GM23338 (cell line): ENCODE data around the gene PARP2. TPM values are rescaled to one million over a fixed set of nuclear protein-coding genes. Genes with fewer than 3 reads are reported as not detected.

Experiments used
- ATAC-seq: fragments of 200-7000 bp; cut with Tn5 transposase; 3 replicates; pipeline ENCODE4 v1.9.1; 2020
- DNase-seq: peaks from one replicate; pipeline ENCODE4 v3.0.0-alpha.2; 2015; ENCODE audit warnings: low spot score
- H2AFZ ChIP-seq: fragments of 200-600 bp; sonication (generic); 2 replicates; pipeline ENCODE4 v1.8.0; 2016; ENCODE audit warnings: antibody characterized with exemption, mild to moderate bottlenecking, moderate library complexity
- H3F3A ChIP-seq: fragments of 200-600 bp; sonication (generic); replicated peaks from 2 replicates; pipeline ENCODE4 v1.8.0; 2017; ENCODE audit warnings: antibody characterized with exemption, mixed run types, low read depth
- H3K27ac ChIP-seq: fragments of 200-600 bp; sonication (generic); 2 replicates; pipeline ENCODE4 v1.6.1; 2016; ENCODE audit warnings: low read depth
- H3K27me3 ChIP-seq: fragments of 200-600 bp; sonication (generic); 2 replicates; pipeline ENCODE4 v1.8.0; 2016; ENCODE audit warnings: mild to moderate bottlenecking, mixed run types, moderate library complexity; ENCODE audit not compliant: insufficient read depth
- H3K36me3 ChIP-seq: fragments of 200-600 bp; sonication (generic); 2 replicates; pipeline ENCODE4 v1.8.0; 2016; ENCODE audit warnings: mild to moderate bottlenecking; ENCODE audit not compliant: insufficient read depth
- H3K4me1 ChIP-seq: fragments of 200-600 bp; sonication (generic); 2 replicates; pipeline ENCODE4 v1.8.0; 2016; ENCODE audit warnings: mild to moderate bottlenecking, moderate library complexity; ENCODE audit not compliant: insufficient read depth
- H3K4me2 ChIP-seq: fragments of 200-600 bp; sonication (generic); 2 replicates; pipeline ENCODE4 v1.7.1; 2017; ENCODE audit warnings: mixed run types
- H3K4me3 ChIP-seq: fragments of 200-600 bp; sonication (generic); 2 replicates; pipeline ENCODE4 v1.6.1; 2016; ENCODE audit warnings: mixed run types
- H3K79me2 ChIP-seq: fragments of 200-600 bp; sonication (generic); replicated peaks from 2 replicates; pipeline ENCODE4 v1.8.0; 2017; ENCODE audit warnings: mild to moderate bottlenecking; ENCODE audit not compliant: insufficient read depth
- H3K9me2 ChIP-seq: fragments of 200-600 bp; sonication (generic); 2 replicates; pipeline ENCODE4 v1.8.0; 2017; ENCODE audit not compliant: insufficient read depth
- H4K20me1 ChIP-seq: fragments of 200-600 bp; sonication (generic); replicated peaks from 2 replicates; pipeline ENCODE4 v1.8.0; 2017; ENCODE audit warnings: mild to moderate bottlenecking; ENCODE audit not compliant: insufficient read depth
- H3K27ac Mint-ChIP-seq: 2 replicates; pipeline ENCODE4 v1.8.0; 2020; ENCODE audit warnings: inconsistent platforms, mild to moderate bottlenecking, moderate library complexity, mixed read lengths
- H3K27me3 Mint-ChIP-seq: 3 replicates; pipeline ENCODE4 v1.8.0; 2022; ENCODE audit warnings: low read depth, mild to moderate bottlenecking, moderate library complexity, mixed read lengths, inconsistent platforms; ENCODE audit not compliant: insufficient read depth, poor library complexity
- H3K36me3 Mint-ChIP-seq: 3 replicates; pipeline ENCODE4 v1.8.0; 2021; ENCODE audit warnings: low read depth, mild to moderate bottlenecking, inconsistent platforms, moderate library complexity, mixed read lengths
- H3K4me1 Mint-ChIP-seq: 3 replicates; pipeline ENCODE4 v1.8.0; 2020; ENCODE audit warnings: mild to moderate bottlenecking, inconsistent platforms, mixed read lengths
- H3K4me3 Mint-ChIP-seq: 3 replicates; pipeline ENCODE4 v1.8.0; 2021; ENCODE audit warnings: moderate library complexity, mild to moderate bottlenecking, inconsistent platforms, mixed read lengths
- H3K9me3 Mint-ChIP-seq: 3 replicates; pipeline ENCODE4 v1.8.0; 2020; ENCODE audit warnings: moderate library complexity, mild to moderate bottlenecking, inconsistent platforms, mixed read lengths
- CREB1 ChIP-seq: fragments of 250-450 bp; sonication (Bioruptor Pico); IDR thresholded peaks from 2 replicates; pipeline ENCODE4 v1.5.0; 2020; ENCODE audit warnings: low read depth, mild to moderate bottlenecking, moderate library complexity
- CTCF ChIP-seq, 2 experiments: fragments of 200-600 bp in 1 of 2; sonication (generic) in 1 of 2; conservative IDR thresholded peaks; 2 replicates each; pipeline versions ENCODE4 v1.5.1 to v1.6.1; 2016 to 2017; ENCODE audit warnings: antibody characterized with exemption in 2 of 2, low read depth in 2 of 2, mild to moderate bottlenecking in 2 of 2, moderate library complexity in 1 of 2
- ETS1 ChIP-seq: IDR thresholded peaks from 2 replicates; pipeline ENCODE4 v1.6.1; 2016; ENCODE audit warnings: antibody characterized with exemption
- EZH2 ChIP-seq: fragments of 200-600 bp; sonication (generic); IDR thresholded peaks from one replicate; pipeline ENCODE4 v1.8.0; 2017; ENCODE audit warnings: antibody characterized with exemption, mild to moderate bottlenecking, low read depth; ENCODE audit not compliant: unreplicated experiment
- EZH2phosphoT487 ChIP-seq: fragments of 200-600 bp; sonication (generic); IDR thresholded peaks from one replicate; pipeline ENCODE4 v1.8.1; 2018; ENCODE audit warnings: antibody characterized with exemption; ENCODE audit not compliant: unreplicated experiment
- JUNB ChIP-seq: IDR thresholded peaks from one replicate; pipeline ENCODE4 v1.6.1; 2016; ENCODE audit warnings: antibody characterized with exemption; ENCODE audit not compliant: unreplicated experiment
- NANOG ChIP-seq: IDR thresholded peaks from 2 replicates; pipeline ENCODE4 v1.6.1; 2016; ENCODE audit warnings: antibody characterized with exemption, borderline replicate concordance
- POLR2AphosphoS5 ChIP-seq: IDR thresholded peaks from 2 replicates; pipeline ENCODE4 v1.6.1; 2016; ENCODE audit warnings: antibody characterized with exemption, low read depth
- REST ChIP-seq: IDR thresholded peaks from one replicate; pipeline ENCODE4 v1.6.1; 2018; ENCODE audit warnings: antibody characterized with exemption; ENCODE audit not compliant: unreplicated experiment
- STAT1 ChIP-seq: IDR thresholded peaks from one replicate; pipeline ENCODE4 v1.6.1; 2016; ENCODE audit warnings: antibody characterized with exemption; ENCODE audit not compliant: unreplicated experiment
- ZNF114 ChIP-seq: fragments of 250-450 bp; sonication (Bioruptor Pico); IDR thresholded peaks from 2 replicates; pipeline ENCODE4 v1.5.0; 2020; ENCODE audit warnings: mild to moderate bottlenecking, moderate library complexity
- ZNF331 ChIP-seq: fragments of 250-450 bp; sonication (Bioruptor Pico); IDR thresholded peaks from 2 replicates; pipeline ENCODE4 v1.5.0; 2020; ENCODE audit warnings: low read depth, mild to moderate bottlenecking, moderate library complexity
- ZNF462 ChIP-seq: fragments of 250-450 bp; sonication (Bioruptor Pico); IDR thresholded peaks from 2 replicates; pipeline ENCODE4 v1.5.0; 2020; ENCODE audit warnings: mild to moderate bottlenecking, moderate library complexity
- polyA plus RNA-seq: library from polyadenylated mRNA; unstranded; fragments of >200 nt; fragmentation: Nextera tagmentation; extraction: Ambion mirVana; gene quantifications from 2 replicates; pipeline ENCODE4 v1.2.1, GENCODE V29; 2016
- total RNA-seq: library from RNA; depleted of rRNA; stranded (reverse); fragments of >200 nt; shearing (Covaris generic); gene quantifications from 2 replicates; pipeline ENCODE4 v1.2.3, GENCODE V29; 2014

Gene PARP2
- total and polyA plus RNA-seq, 2 experiments from 2014 or later: 27.8 to 42.7 TPM

- ATAC-seq (peak; percentile 15), DNase-seq (peak; percentile 31)
- Histone ChIP-seq H3K27me3 (no peaks in the 10 kb centered on the region), H3K36me3 (peaks cover 11% of the 10 kb centered on the region; the same call in 1 of the 2 replicates), H3K27ac (peak overlapping the region; percentile 84), H3K9me2 (no peaks in the 10 kb centered on the region), H2AFZ (no peak overlapping the region), H4K20me1 (peaks cover 28% of the 10 kb centered on the region), H3K79me2 (peaks cover 57% of the 10 kb centered on the region), H3F3A (no peaks in the 10 kb centered on the region; the same call in 1 of the 2 replicates), H3K4me1 (peaks cover 16% of the 10 kb centered on the region), H3K4me2 (peak overlapping the region; percentile 93), H3K4me3 (peak overlapping the region; percentile 58)
- Mint-ChIP-seq H3K36me3 (peaks cover 48% of the 10 kb centered on the region), H3K27me3 (peaks cover 3% of the 10 kb centered on the region), H3K27ac (peak overlapping the region; percentile 99), H3K9me3 (no peaks in the 10 kb centered on the region), H3K4me1 (peaks cover 29% of the 10 kb centered on the region), H3K4me3 (peak overlapping the region; percentile 98)
- TF ChIP-seq ZNF331 (CRISPR knock-in tag) (no peak), NANOG (no peak), ETS1 (no peak), REST (no peak), EZH2phosphoT487 (no peak), CTCF (conservative IDR thresholded peaks at IDR 0.05; ENCODE audit: low read depth in 2 of 2) (no peak), POLR2AphosphoS5 (no peak), ZNF114 (CRISPR knock-in tag) (no peak), JUNB (no peak), ZNF462 (CRISPR knock-in tag) (no peak), EZH2 (no peak), CREB1 (no peak), STAT1 (no peak)
Observed at GRCh38 chr14:20332431-20332787, 11.0 kb upstream of the PARP2 start.
